ENCODE results near the gene ASIC1.

DNA sequence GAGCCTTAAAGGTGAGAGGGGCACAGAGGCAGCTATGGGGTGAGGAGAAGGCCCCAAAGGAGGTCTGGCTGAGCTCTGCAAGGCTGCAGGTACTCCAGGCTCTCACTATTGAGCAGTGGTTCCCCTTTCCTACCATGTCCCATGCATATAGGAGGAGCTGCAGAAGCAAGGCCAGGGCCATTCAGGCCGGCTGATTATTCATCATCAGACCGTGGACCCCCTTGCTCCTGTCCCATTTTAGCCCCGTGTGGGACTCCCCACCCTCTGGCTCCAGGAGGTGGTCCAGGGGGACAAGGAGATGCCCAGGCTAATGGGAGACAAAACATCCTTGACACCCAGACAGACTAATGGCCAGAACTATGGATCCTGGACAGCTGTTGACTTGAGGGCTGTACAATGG is 49.5 kb downstream of the ASIC1 start:
- TF ChIP-seq, protein P1, sequence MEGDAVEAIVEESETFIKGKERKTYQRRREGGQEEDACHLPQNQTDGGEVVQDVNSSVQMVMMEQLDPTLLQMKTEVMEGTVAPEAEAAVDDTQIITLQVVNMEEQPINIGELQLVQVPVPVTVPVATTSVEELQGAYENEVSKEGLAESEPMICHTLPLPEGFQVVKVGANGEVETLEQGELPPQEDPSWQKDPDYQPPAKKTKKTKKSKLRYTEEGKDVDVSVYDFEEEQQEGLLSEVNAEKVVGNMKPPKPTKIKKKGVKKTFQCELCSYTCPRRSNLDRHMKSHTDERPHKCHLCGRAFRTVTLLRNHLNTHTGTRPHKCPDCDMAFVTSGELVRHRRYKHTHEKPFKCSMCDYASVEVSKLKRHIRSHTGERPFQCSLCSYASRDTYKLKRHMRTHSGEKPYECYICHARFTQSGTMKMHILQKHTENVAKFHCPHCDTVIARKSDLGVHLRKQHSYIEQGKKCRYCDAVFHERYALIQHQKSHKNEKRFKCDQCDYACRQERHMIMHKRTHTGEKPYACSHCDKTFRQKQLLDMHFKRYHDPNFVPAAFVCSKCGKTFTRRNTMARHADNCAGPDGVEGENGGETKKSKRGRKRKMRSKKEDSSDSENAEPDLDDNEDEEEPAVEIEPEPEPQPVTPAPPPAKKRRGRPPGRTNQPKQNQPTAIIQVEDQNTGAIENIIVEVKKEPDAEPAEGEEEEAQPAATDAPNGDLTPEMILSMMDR (conservative IDR thresholded peaks at IDR 0.05; ENCODE audit: low read length) = no peak
- TF ChIP-seq EZH2phosphoT487 (IDR thresholded peaks at IDR 0.05; ENCODE audit: borderline replicate concordance, low read depth, low read length) = no peak

Data from OCI-LY7 (cell line).